ENCODE results near the gene PNPLA3. TPM values are rescaled to one million over a fixed set of nuclear protein-coding genes. Genes with fewer than 3 reads are reported as not detected.

PNPLA3 gene
- polyA plus RNA-seq, 1 experiment: 4.8 TPM

DNA sequence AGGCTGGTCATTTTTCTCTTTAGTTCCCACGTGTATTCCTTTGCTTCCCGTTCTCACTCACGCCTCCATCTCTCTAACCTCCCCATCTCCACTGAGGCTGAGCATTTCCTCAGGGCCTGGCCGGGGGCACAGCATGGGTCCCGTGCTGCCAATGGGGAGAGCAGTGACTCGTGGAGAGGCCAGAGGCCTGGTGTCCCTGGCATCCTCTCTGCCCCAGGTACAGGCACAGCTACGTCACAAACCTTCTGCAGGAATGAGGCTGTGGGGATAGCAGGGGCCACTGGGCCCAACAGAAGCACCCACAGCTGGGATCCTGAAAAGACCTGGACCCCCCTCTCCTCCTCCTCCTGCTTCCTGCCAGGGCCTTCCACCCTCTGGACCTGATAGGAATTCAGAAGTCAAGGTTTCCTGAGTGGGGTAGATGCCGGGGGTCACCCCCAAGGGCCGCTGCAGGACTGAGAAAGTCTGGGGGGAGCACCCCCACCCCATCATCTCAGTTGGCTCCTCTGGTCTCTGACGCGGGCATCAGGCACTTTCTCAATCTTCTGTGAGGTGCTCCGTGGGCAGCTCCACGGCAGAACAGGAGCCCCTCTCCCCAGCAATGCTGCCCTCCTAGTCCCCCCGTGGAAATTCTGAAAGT, 43.6 kb upstream of the PNPLA3 start:
- Histone ChIP-seq H3K27me3 (ENCODE audit: control insufficient read depth, insufficient read depth, low read length) (peaks cover 10% of the 10 kb centered on the region), H3K4me3 (ENCODE audit: low read depth, low read length) (no peak overlapping the region), H3K36me3 (ENCODE audit: control insufficient read depth, insufficient read depth, low read length) (no peaks in the 10 kb centered on the region)
- CTCF ChIA-PET: interaction anchor here (0.9 to 13.0 kb wide), 4 partner anchors 9 to 606 kb away, joined by 3 to 178 read pairs (median 4); no protein-coding TSS in a partner anchor
- POLR2A ChIA-PET: no interaction called here
- no peak for DNase-seq (ENCODE audit: low read depth)
- TF ChIP-seq, protein P1, sequence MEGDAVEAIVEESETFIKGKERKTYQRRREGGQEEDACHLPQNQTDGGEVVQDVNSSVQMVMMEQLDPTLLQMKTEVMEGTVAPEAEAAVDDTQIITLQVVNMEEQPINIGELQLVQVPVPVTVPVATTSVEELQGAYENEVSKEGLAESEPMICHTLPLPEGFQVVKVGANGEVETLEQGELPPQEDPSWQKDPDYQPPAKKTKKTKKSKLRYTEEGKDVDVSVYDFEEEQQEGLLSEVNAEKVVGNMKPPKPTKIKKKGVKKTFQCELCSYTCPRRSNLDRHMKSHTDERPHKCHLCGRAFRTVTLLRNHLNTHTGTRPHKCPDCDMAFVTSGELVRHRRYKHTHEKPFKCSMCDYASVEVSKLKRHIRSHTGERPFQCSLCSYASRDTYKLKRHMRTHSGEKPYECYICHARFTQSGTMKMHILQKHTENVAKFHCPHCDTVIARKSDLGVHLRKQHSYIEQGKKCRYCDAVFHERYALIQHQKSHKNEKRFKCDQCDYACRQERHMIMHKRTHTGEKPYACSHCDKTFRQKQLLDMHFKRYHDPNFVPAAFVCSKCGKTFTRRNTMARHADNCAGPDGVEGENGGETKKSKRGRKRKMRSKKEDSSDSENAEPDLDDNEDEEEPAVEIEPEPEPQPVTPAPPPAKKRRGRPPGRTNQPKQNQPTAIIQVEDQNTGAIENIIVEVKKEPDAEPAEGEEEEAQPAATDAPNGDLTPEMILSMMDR (IDR thresholded peaks at IDR 0.05; ENCODE audit: insufficient read depth, low read depth, low read length): no peak

DNA sequence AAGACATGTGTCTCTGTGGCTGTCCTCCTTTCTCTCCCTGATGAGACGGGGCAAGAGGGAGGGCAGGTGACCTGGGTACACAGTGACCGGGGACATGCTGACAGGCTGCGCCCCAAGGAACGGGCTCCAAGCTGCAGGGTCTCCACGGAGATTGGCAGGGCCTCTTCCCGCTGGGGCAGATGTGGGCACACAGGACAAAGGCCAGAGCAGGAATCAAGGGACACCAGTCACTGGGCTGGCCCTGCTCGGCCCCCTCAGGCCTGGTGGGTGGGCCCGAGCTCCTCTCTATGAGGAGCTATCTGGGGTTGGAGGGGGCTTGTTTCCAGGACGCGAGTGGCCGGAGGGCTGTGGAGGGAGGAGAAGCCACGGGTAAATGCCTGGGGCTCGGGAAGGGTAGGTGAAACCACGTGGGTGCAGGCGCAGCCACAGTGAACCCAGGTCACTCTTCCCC, 43.0 kb upstream of the PNPLA3 start:
- CTCF ChIA-PET: interaction anchor here (0.9 to 13.0 kb wide), 3 partner anchors 9 to 606 kb away, joined by 3 to 178 read pairs (median 3); no protein-coding TSS in a partner anchor
- TF ChIP-seq, protein P1 (IDR thresholded peaks at IDR 0.05; ENCODE audit: insufficient read depth, low read depth, low read length): no peak
- Histone ChIP-seq H3K27me3 (ENCODE audit: control insufficient read depth, insufficient read depth, low read length) (peaks cover 11% of the 10 kb centered on the region), H3K36me3 (ENCODE audit: control insufficient read depth, insufficient read depth, low read length) (no peaks in the 10 kb centered on the region), H3K4me3 (ENCODE audit: low read depth, low read length) (no peak overlapping the region)
- POLR2A ChIA-PET: no interaction called here
- DNase-seq (ENCODE audit: low read depth): no peak

DNA sequence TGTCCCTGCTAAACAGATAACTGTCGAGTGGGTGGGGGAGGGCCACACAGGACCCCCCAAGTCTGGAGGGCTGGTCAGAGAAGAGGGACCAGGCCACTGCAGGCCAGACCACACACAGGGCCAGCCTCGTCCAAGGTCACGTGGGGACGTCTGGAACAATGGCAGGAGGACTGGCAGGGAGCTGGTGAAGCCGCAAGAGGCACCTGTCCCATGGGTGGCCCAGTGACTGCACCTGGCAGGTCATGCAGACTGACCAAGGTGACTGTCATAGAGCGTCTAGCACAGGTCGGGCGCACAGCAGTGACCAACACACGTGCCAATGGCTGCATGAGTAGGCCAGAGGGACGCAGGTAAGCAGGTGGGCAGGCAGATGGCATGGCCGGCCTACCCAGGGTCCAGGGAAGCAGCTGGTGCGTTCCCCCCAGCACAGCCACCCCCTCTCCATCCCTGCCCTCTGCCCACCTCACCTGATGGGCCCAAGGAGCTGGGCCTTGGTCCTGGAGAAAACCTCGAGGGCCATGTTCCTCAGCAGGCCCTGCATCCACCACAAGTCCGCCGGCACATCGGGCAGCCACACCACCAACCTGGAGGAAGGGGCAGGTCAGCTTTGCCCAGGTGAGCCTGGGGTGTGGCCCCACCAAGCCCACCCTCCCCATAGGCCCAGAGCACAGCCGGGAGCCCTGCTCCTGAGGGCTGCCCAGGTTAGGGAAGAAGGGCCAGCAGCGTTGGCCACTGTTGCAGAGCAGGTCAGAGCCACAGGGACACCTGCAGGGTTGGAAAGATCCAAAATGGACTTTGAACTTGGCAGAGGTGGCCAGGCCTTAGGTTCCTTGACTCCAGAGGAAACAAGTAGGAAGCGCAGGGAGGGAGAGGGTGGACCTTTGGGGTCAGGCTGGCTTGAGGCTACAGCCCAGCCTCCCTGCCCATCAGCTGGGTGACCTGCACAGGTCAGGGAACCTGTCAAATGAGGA, 42.2 kb upstream of the PNPLA3 start:
- CTCF ChIA-PET: interaction anchor here (0.7 to 13.0 kb wide), 5 partner anchors 8 to 64 kb away, joined by 3 to 178 read pairs (median 5); no protein-coding TSS in a partner anchor
- peaks cover 9% of the 10 kb centered on the region for H3K27me3 ChIP-seq (ENCODE audit: control insufficient read depth, insufficient read depth, low read length)
- H3K4me3 ChIP-seq (ENCODE audit: low read depth, low read length): no peak overlapping the region
- TF ChIP-seq, protein P1 (IDR thresholded peaks at IDR 0.05; ENCODE audit: insufficient read depth, low read depth, low read length): no peak
- no peaks in the 10 kb centered on the region for H3K36me3 ChIP-seq (ENCODE audit: control insufficient read depth, insufficient read depth, low read length)
- no peak for DNase-seq (ENCODE audit: low read depth)
- POLR2A ChIA-PET: no interaction called here

DNA sequence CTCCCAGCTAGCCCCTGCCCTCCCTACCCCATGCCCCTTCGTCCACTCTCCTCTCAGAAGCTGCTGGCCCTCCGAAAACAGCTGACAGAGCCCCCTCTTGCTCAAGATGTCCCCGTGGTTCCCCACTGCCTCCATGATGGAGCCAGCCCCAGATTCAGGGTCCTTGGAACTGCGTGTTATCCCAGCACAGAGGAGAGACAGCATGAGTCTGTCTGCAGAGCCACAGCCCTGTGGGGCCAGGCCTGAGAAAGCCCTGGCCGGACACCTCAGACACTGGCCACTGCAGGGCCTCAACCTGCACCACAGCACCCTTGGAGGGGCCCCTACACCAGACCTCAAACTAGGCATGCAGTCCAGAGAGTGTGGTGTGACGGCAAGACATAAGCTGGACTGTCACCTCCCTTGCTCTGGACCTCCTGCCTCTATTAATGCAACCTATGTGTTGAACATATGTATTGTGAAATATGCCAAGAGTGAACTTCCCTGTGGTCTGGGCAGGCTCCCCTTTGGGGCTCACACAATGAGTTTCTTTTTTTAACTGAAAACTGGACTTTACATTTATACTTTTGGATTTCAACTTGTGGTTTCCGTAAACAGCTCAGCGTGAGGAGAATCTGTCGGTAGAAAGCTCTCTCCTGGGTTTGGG, 41.4 kb upstream of the PNPLA3 start:
- POLR2A ChIA-PET: no interaction called here
- Histone ChIP-seq H3K36me3 (ENCODE audit: control insufficient read depth, insufficient read depth, low read length) (no peaks in the 10 kb centered on the region), H3K4me3 (ENCODE audit: low read depth, low read length) (no peak overlapping the region), H3K27me3 (ENCODE audit: control insufficient read depth, insufficient read depth, low read length) (peaks cover 11% of the 10 kb centered on the region)
- TF ChIP-seq, protein P1 (IDR thresholded peaks at IDR 0.05; ENCODE audit: insufficient read depth, low read depth, low read length): no peak
- CTCF ChIA-PET: interaction anchor here (0.7 to 13.0 kb wide), 15 partner anchors 9 to 73 kb away, joined by 3 to 178 read pairs (median 6); partner anchors contain the start of genes PNPLA3, PNPLA5 and SAMM50
- no peak for DNase-seq (ENCODE audit: low read depth)

All from BJ (cell line).